EL (cell line): ENCODE results near the gene GBX2.

ENCODE experiments used
- DNase-seq: peaks from one replicate; pipeline ENCODE4 v3.0.0-alpha.2; 2016

The GBX2 gene

GRCh38 chr2:236168110-236169080, at the start of gene GBX2:
TSS of gene GBX2 (minus strand) at chr2:236168386. CDS start at chr2:236167971, 415 bp downstream.
- peak; percentile 67 for DNase-seq

DNA sequence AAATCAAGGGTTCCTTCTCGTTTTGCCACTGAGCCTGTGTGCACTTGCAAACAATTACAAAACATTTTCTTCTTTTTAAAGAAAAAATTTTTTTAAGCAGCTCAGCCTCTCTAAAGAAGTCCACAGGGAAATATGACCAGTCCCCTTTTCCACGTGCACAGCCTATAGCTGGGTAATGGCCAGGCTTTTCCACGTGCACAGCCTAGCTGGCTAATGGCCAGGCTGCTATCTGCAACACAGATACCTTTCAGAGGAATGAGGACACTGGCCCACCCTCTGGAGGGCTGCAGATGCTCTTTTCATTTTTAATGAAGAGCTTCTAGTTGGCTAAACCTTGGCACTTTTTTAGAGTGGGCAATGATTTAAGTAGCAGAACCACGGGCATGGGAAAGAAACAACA, 49.7 kb upstream of the GBX2 start:
- DNase-seq = no peak

DNA sequence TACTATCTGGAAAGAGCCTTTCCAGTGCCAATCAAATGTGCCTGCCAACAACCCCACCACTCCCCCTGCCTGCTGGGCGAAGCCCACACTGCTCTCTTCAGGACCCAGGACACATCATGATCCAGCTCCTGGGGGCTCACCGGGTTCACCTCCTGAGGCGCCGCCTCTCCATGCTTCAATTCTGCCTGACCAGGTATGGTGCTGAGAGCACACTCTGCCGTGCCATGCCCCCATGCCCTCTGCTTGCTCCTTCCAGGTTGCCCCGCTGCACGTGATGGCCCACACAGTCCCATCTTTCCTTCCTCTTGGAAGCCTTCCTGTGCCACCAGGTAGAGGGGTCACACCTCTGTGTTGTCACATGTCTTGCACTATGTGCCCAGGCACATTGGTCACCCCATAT, 48.5 kb upstream of the GBX2 start:
- DNase-seq = no peak

- DNase-seq = no peak
Observed at GRCh38 chr2:236215761-236216333, 47.7 kb upstream of the GBX2 start.

DNA sequence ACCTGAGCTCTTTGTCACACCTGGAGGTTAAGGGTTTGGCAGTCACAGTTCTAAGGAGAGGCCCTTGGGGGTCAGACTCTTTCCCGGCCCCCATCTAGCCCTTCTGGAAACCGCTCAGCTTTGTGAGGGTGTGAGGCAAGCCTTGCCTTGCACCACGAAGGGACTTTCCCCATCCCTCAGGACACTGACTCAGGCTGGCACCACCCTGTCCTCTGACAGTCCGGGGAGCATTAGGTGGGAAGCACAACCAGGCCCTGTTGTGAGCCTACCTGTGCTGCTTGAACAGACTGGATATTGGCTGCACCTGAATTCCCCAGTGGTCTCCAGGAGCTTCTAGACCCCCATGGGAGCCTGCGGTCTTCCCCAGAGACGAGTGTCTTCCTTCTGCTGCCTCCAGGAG, 47.0 kb upstream of the GBX2 start:
- no peak for DNase-seq

DNA sequence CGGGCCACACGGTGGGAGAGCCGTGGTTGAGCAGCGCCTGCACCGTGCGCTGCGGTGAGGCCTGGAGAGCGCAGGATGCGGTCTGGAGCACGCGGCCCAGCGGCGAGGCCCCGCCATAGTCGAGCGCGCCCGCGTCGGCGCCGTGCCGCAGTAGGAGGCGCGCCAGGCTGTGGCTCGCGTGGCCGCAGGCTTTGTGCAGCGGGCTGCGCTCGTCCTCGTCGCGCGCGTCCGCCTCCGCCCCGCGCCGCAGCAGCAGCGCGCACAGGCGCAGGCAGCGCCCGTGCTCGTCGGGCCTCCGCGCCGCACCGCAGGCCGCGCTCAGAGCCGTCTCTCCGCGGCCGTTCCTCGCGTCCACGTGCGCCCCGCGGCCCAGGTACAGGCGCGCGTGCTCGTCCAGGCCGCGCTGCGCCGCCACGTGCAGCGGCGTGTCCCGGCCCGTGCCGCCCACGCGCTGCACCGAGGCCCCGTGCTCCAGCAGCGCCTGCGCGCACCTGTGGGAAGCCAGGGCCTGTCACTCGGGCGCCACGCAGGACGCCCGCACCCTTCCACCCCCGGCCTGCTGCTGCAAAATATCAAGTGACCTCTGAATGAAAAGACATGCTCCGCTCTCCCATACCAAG, 46.3 kb upstream of the GBX2 start:
- DNase-seq = no peak

- DNase-seq = no peak
Observed at GRCh38 chr2:236211296-236211695, 43.1 kb upstream of the GBX2 start.

GRCh38 chr2:236210536-236210935, 42.4 kb upstream of the GBX2 start:
- DNase-seq = no peak

- DNase-seq = no peak
Observed at GRCh38 chr2:236209996-236210395, 41.8 kb upstream of the GBX2 start.

GRCh38 chr2:236209535-236209934, 41.3 kb upstream of the GBX2 start:
- peak; percentile 17 for DNase-seq

GRCh38 chr2:236208019-236208926, 40.1 kb upstream of the GBX2 start:
- no peak for DNase-seq

DNA sequence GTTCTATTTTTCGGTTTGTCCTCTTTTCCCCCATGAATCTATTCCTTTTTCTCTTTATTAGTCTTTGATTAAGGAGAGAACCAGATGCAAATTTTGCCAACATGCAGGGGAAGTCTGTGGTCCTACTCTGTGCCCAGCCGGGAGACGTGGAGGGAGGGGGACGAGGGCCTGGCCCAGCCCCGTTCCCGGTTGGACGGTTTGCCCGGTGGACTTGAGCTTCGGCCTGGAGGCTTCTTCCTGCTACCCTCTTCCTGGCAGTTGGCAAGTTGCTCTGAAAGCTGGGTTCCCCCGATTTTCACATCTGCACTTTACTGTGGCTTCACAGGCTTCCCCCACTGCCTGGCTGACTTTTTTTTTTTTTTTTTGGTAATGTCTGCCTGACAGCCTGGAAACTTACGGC, 39.3 kb upstream of the GBX2 start:
- DNase-seq = no peak

GRCh38 chr2:236205867-236206645, 37.9 kb upstream of the GBX2 start:
- DNase-seq = no peak

GRCh38 chr2:236204953-236205352, 36.8 kb upstream of the GBX2 start:
- no peak for DNase-seq

DNA sequence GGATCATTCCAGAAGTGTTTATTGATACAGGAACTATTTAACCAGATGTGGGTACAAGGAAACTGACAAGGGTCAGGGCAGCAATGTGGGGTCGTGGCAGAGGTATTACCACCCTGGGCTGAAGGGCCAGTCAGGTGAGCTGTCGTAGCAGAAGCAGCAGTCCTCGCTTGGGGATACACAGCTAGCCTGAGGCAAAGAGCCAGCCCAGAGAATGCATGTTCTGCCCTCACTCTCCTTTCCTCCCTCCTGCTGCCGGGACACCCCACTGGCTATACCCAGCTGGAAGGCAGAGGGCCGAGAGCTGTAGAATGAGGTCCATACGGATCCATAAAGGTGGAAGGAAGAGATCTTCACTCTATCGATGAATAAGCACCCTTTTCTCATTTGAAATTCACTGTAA, 32.2 kb upstream of the GBX2 start:
- no peak for DNase-seq

GRCh38 chr2:236196366-236196765, 28.2 kb upstream of the GBX2 start:
- no peak for DNase-seq

GRCh38 chr2:236195726-236196125, 27.5 kb upstream of the GBX2 start:
- DNase-seq = no peak

DNA sequence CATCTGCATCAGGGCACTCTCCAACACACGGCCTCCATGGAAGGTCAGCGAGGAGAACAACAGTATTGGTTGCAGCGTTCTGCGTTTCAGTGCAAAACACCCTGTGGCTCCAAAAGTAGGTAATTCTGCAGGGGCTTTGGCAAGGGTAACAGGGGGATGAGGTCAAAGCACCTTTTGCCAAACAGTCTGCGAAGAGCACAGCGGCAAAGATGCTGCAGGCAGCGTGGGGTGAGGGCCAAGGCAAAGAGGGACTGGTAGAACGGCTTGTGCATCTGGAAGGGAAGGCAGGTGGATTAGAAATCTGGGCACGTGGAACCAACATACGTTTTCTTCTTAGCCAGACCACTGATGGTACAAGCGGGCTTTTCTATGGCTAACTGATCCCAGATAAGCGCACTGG, 26.6 kb upstream of the GBX2 start:
- DNase-seq = no peak

DNA sequence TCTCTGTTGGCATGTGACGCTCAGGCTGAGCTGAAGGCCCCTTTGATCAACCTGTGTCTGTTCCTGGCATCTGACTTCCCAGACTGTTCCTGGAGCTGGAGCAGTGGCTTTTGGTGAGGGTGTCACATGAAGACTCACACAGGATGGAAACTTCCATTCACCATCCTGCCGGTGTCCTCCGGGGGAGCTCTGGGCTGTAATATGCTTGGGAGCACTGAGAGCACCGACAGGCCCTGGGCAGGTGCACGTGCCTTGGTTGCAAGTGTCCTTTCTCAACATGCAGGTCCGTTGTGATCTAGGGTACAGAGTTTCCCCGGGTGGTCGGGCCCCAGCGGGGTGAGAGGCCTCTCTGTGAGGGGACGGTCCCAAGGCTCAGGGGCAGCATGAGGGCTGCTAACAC, 24.8 kb upstream of the GBX2 start:
- DNase-seq = no peak

DNA sequence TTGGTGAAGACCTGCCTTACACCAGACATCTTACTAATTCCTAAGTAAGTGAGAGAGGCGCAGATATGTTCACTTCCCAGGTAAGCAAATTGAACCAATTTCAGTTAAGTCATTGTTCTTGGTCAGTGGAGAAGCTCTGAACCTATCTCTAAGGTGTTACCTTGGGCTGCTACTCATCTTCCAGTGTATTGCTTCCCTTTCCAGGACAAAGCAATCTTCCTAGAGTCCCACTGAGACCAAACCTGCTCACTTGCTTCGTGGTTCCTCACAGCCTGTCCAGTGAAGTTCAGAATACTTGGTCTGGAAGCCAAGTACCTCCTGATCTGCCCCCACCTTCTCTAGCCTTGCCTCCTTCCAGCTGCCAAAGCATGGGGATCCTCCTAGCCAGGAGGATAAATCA, 22.5 kb upstream of the GBX2 start:
- no peak for DNase-seq

- no peak for DNase-seq
Observed at GRCh38 chr2:236184701-236185100, 16.5 kb upstream of the GBX2 start.

DNA sequence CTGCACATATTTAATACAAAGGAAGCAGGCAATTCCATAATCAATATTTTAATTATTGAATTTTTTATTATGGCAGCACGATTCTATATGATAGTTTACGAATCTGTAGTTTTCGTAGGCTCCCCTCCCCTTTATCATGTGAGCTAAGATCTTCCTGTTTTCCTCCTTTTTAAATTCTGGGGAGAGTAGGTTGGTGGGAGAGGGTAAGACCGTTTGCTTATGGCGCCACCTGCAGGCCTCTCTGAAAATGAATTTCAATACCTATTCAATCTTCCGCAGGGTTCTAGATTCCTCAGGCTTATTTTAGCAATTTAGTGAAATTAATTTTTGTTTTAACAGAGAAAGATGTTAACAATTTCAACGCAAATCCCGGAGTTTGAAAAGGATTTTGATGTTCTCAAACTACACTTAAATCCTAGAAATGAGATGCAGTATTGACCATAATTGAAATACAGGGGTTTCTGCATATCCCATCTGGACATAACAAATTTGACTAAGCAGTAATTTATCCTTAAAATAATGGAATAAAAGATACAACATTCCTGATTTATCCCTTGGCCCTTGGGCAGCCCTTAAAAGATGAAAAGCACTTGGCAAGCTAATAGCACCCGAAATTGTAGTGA, 12.8 kb upstream of the GBX2 start:
- DNase-seq = peak; percentile 68
